Measurements from ENCODE around the gene SPATA18.

- no peak for TF ChIP-seq CTCF (IDR thresholded peaks at IDR 0.05 in 8 of 11, conservative IDR thresholded peaks at IDR 0.05 in 3 of 11)
- TF ChIP-seq POLR2AphosphoS5 (IDR thresholded peaks at IDR 0.05): no peak
- no peak for TF ChIP-seq POLR2A (IDR thresholded peaks at IDR 0.05)
Measured at GRCh38 chr4:52126226-52126625, 75.1 kb downstream of the SPATA18 start.

Data from spleen (tissue), 7 donors.